HL-60 (cell line): ENCODE measurements around the gene TACR2.

Experiments
- GABPA ChIP-seq: IDR thresholded peaks from 2 replicates; pipeline ENCODE4 v1.6.1; 2012; ENCODE audit warnings: low read depth
- POLR2AphosphoS5 ChIP-seq: IDR thresholded peaks from 2 replicates; pipeline ENCODE4 v1.6.1; 2012; ENCODE audit warnings: low read depth
- REST ChIP-seq: IDR thresholded peaks from 2 replicates; pipeline ENCODE4 v1.6.1; 2012; ENCODE audit warnings: low read depth; ENCODE audit not compliant: insufficient replicate concordance
- SPI1 ChIP-seq: IDR thresholded peaks from 2 replicates; pipeline ENCODE4 v1.6.1; 2012; ENCODE audit warnings: low read depth, mild to moderate bottlenecking, borderline replicate concordance
- TF ChIP-seq, protein P1 (sequence below): IDR thresholded peaks from one replicate; pipeline ENCODE4 v1.5.1; 2011; ENCODE audit warnings: low read length, control low read depth, inconsistent platforms; ENCODE audit not compliant: insufficient read depth

GRCh38 chr10:69417542-69417941 is 824 bp upstream of the TACR2 start:
- TF ChIP-seq, protein P1, sequence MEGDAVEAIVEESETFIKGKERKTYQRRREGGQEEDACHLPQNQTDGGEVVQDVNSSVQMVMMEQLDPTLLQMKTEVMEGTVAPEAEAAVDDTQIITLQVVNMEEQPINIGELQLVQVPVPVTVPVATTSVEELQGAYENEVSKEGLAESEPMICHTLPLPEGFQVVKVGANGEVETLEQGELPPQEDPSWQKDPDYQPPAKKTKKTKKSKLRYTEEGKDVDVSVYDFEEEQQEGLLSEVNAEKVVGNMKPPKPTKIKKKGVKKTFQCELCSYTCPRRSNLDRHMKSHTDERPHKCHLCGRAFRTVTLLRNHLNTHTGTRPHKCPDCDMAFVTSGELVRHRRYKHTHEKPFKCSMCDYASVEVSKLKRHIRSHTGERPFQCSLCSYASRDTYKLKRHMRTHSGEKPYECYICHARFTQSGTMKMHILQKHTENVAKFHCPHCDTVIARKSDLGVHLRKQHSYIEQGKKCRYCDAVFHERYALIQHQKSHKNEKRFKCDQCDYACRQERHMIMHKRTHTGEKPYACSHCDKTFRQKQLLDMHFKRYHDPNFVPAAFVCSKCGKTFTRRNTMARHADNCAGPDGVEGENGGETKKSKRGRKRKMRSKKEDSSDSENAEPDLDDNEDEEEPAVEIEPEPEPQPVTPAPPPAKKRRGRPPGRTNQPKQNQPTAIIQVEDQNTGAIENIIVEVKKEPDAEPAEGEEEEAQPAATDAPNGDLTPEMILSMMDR, result no peak
- TF ChIP-seq POLR2AphosphoS5, result no peak
- no peak for TF ChIP-seq REST
- no peak for TF ChIP-seq GABPA
- no peak for TF ChIP-seq SPI1
